Smooth muscle cell of the brain vasculature (primary cell): ENCODE data around the gene APP.
"Not testable (repeated sequence)": the region's sequence is repeated elsewhere in the genome, so short reads cannot be mapped to it uniquely, and the experiment has no call there.

ENCODE experiments used
- DNase-seq: peaks from one replicate; pipeline ENCODE4 v3.0.0-alpha.2; 2012; ENCODE audit warnings: low read depth, low spot score

APP gene

DNA sequence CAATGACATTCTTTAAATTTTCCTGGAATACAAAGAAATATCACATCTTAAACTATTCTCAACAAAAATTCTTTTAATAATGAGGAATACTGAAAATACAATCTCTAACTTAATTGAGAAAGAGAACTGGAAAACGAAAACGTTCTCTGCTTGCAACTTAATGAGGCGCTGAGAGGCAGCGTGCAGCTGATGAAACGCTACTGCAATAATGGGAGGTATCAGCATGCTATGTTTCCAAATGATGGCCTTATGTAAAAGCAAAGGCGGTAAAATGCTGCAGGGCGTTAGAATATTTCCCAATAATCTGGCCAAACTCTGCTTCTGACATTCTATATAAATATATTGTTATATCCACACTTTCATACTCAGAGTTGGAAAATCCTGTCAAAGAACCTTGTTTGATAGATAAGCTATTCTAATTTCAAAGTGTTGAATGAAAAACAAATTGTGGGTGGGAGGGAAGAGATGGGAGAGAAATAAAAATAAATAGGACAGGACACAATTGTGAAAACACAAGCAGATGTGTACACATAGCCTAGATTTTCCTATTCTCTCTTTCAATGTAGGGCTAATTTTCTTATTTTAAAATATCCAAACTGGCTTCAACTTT is 70.9 kb downstream of the APP start:
- DNase-seq, result no peak

DNA sequence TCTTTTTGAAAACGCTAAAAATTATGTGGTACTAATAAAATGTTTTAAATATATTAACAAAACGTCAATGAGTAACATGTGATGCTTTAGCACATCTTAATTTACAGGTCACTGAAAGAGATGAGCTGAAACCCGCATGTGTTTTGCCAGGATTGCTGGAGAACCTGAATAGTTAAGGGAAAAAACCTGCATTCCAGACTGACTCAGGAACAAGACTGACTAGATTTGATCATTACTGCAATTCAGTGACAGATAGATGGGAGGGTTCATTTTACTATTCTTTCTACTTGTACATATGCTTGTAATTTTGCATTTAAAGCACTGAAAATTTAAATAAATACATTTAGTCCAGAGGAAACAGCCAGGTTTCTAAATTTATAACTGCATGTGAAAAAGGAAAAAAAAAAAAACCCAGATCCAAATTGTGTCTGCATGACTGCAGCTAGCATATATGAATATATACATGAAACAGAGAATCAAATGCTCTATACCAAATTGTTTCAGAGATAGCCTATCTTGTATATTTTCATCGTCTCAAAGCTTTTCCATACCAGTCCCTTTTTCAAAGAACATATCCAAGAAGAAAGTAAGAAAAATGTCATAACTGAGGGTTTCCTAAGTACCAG is 71.7 kb downstream of the APP start:
- DNase-seq, result no peak

DNA sequence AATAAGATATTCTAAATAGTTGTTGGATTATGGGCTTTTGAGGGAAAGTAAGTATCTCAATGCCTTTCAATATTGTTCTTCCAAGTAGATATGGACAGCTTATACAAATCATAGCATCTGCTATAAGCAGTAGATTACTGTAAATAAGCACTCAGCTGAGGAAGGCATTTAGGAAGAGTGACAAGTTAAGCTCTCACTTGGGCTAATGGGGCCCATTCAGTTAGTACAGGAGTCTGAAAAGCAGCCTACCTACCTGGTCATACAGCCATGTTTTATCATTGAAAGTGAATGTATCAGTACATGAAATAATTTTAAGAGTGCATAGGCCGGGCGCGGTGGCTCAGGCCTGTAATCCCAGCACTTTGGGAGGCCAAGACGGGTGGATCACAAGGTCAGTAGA is 73.1 kb downstream of the APP start:
- DNase-seq, result no peak

DNA sequence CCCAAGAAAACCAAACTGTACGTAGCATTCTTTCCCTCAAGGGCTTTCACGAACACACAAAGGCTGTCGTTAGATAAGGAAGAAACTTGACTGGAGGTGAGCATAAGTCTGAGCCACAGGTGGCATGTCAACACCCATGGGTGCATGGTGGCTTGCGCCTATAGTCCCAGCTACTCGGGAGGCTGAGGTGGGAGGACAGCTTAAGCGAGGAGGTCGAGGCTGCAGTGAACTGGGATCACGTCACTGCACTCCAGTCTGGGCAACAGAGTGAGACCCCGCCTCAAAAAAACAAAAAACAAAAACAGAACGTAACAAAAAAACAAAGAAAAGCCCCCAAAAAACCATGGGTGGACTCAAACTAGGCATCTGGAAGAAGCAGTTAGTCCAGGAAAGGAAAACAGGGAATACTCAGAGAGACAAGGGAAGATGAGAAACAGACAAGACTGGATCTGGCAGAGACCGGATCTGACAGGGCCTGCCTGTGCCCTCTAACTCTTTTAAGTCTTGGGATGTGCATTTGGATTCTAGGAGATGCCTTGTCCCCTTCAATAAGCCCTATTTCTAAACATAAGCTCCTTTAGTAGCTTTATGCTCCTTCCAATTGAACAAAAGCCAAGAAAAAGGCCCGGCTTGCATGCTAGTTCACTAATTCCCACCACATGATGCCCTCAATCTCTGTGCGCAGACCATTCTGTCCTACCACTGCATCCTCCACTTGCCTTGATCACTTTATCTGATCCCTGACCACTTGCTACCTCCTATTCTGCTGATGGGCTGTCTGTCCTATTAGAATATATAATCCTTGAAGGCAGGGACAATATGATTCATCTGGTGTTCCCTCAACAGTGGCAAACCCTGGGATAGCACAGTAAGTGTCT is 73.8 kb downstream of the APP start:
- DNase-seq, result no peak

DNA sequence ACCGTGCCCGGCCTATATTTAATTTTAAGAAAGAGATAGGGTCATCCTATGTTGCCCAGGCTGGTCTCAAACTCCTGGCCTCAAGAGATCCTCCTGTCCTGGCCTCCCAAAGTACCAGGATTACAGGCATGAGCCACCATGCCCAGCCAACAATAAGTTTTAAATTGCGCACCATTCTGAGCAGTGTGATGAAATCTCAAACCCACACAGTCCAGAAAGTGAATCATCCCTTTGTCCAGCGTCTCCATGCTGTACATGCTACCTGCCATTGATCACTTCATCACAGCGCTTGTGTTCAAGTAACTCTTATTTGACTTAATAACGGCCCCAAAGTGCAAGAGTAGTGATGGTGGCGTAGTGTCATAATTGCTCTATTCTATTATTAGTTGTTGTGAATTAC is 75.4 kb downstream of the APP start:
- no peak for DNase-seq

- no peak for DNase-seq
Observed at GRCh38 chr21:26093122-26093521, 77.4 kb downstream of the APP start.

GRCh38 chr21:26091480-26092018 is 79.0 kb downstream of the APP start:
- no peak for DNase-seq

- no peak for DNase-seq
Observed at GRCh38 chr21:26089730-26090129, 80.8 kb downstream of the APP start.

GRCh38 chr21:26087223-26087918 is 83.2 kb downstream of the APP start:
- DNase-seq, result no peak

- DNase-seq, result no peak
Observed at GRCh38 chr21:26085882-26086281, 84.7 kb downstream of the APP start.

DNA sequence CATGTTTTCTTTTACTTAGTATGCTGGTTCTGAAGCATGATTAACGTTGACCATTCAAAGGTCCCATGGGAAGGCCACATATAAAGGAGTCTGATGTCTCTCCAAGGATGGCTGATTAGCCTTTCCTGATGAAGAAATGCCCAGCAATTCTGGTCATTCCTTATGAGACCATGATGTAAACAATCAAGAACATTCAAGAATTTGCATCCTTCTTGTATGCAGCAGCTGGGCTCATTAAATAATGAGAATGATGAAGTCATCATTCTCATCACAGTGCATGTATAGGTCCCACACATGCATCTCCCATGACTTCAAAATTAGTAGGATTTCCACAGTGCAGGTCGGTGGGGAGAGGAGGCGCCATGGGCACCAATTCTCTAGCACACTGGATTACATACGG is 85.4 kb downstream of the APP start:
- DNase-seq, result no peak

DNA sequence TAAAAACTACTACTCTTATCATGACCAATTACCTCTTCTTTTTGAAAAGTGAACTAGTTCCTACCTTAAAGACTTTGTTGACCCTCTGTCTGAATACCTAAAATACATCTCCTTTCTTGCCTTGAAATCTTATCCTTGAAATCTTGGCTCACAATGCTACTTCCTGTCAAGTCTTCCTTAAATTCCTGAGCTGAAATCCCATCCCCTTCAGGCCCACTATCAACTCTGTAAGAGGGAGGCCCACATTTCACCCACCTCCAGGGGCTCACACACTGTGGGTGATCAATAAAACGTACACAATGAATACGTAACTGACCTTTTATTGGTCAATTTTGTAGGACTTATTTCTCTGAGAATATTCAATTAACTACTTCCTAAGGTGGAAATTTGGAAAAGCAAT is 88.0 kb downstream of the APP start:
- DNase-seq, result no peak

DNA sequence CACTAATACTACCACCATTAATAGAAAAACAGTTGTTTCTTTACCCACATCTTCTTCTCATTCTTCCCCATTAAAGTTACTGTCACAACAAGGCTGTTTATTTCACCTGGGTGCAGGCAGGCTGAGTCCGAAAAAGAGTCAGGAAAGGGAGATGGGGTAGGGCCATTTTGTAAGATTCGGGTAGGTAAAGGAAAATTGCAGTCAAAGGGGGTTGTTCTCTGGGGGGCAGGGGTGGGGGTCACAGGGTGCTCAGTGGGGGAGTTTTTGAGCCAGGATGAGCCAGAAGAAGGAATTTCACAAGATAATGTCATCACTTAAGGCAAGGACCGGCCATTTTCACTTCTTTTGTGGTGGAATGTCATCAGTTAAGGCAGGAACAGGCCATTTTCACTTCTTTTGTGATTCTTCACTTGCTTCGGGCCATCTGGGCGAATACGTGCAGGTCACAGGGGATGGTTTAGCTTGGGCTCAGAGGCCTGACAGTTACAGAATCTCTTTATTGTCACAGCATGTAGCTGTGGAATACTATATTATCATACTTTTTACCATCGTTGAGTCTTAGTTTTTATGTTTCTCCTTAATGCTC is 89.3 kb downstream of the APP start:
- not testable (repeated sequence) for DNase-seq

DNA sequence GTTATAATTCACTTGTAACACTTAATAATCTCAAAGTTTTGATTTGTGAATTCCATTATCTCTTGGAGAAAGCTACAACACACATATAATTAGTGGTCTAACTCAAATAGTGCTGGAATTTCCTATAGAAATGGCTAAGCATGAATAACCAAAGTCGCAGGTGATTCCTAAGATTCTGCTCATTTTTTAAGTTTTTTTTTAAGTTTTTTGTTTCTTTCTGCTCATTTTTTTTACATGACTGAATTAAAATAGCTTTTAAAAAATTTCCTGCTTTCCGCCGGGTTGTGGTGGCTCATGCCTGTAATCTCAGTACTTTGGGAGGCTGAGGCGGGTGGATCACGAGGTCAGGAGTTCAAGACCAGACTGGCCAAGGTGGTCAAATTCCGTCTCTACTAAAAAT is 90.4 kb downstream of the APP start:
- no peak for DNase-seq

DNA sequence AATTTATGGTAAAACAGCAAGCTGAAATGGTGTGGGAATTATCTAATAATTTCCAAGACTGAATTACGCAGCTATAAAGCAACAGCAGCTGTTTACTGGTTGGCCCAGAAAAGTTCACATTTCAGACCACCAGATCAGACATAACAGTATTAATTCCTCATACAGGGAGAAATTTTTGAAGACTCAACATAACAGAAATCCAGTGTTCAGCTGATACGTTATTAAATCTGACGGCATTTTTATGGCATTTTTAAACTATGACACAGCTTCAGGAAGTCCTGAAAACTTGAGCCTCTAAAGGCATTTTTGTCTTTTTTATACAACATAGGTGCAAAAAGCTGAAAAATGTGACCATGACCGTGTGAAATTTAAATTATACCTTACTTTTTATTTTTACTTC is 91.2 kb downstream of the APP start:
- DNase-seq, result no peak

- no peak for DNase-seq
Observed at GRCh38 chr21:26077521-26077920, 93.0 kb downstream of the APP start.

DNA sequence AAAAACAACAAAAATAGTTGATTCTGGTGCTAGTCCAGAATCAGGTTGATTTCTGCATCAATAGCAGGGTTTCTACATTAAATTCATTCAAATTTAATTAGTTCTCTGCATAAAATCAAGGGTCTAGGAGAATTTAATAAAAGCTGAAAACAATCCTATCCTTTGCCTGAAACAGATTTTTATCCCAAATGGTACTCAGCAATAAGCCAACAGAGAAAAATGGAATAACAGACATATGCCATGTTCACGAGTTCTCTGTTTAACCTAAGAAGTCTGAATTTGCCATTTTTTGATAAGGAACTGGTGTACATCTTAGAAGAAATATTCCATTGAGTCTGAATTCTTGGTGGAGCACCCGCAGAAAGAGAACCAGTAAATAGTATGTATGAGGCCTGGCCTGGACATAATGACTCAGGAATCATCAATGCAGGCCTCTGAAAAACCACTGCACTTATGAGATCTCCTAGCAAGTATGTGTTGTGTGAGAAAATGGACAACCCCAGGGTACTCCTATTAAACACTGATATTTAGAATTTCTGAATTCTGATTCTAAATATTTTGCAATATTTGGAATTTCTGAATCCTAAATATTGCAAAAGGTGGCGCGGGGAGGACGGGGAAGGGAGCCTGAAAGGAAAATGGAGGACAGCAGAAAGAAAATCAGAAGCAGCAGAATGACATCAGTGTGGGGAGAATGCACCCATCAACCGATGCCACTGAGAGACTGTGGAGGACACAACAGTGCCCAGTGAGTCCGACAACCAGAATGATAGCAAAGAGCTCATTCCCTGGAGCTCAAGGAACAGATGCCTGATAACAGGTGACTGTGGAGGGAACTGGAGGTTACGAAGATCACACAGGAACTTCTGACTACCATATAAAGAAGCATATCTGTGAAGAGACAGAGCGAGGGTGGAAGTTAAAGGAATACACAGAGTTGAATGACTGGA is 97.6 kb downstream of the APP start:
- no peak for DNase-seq

DNA sequence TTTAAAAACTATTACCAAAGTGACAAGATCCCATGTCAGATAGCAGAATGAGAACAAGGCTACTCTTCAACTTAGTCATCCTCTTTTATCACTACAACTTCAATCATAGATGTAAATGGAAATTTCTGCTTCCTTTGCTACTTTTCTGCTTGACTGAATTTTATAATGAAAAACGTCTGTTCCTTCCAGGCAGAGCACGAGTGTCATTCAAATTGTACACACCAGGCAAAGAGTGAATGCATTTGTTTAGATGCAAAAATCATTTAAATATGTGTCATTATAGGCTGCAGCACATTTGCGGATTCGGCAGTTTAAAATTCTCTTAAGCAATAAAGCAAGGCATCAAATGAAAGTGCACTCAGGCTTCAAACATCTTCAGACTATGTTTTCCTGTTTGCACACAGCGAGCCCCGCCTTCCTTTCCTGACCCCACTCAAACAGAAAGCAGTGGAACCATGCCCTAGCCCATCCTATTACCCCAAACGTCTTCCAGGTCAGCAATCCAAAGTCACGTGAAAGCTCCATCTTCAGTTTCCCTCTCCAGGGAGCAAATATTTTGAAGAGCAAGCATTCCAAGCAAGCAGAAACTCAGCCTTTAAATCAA is 99.6 kb downstream of the APP start:
- DNase-seq, result peak; percentile 56

GRCh38 chr21:26070121-26070520 is 100.4 kb downstream of the APP start:
- DNase-seq, result no peak

- no peak for DNase-seq
Observed at GRCh38 chr21:26068776-26069175, 101.8 kb downstream of the APP start.
